Vagina (tissue), 2 donors: Measurements from ENCODE around the gene RHOV.

ENCODE experiments used
- CTCF ChIP-seq, 3 experiments: fragments of 450-650 bp in 2 of 3; fragments of 200-600 bp in 1 of 3; sonication (generic) in 1 of 3; IDR thresholded peaks; one replicate each; pipeline ENCODE4 v1.5.1; 2017 to 2019; ENCODE audit warnings: antibody characterized with exemption in 3 of 3, mild to moderate bottlenecking in 2 of 3, moderate library complexity in 2 of 3
- POLR2A ChIP-seq, 2 donors: fragments of 450-650 bp; IDR thresholded peaks; one replicate each; pipeline ENCODE4 v1.6.1; 2017; ENCODE audit warnings: antibody characterized with exemption in 2 of 2, mild to moderate bottlenecking in 2 of 2, moderate library complexity in 2 of 2

GRCh38 chr15:40900256-40901052, 26.4 kb upstream of the RHOV start:
- TF ChIP-seq CTCF (IDR thresholded peaks at IDR 0.05) (no peak), POLR2A (IDR thresholded peaks at IDR 0.05) (no peak)
